Measurements from ENCODE around the gene TLX2. TPM values are rescaled to one million over a fixed set of nuclear protein-coding genes. Genes with fewer than 3 reads are reported as not detected.

The TLX2 gene
- total and polyA plus RNA-seq, 12 donors: not detected

GRCh38 chr2:74522516-74522915, 8.3 kb downstream of the TLX2 start:
- H3K27ac ChIP-seq: no peak overlapping the region
- 70 to 72% methylated on average over 3 of the region's 3 CpGs for WGBS, 2 donors
- peaks cover 6 to 43% (median 35%) of the 10 kb centered on the region in 7 donors for H3K27me3 ChIP-seq
- H3K4me3 ChIP-seq: no peak overlapping the region
- peaks cover 0 to 5% (median 0%) of the 10 kb centered on the region in 9 donors for H3K4me1 ChIP-seq
- H3K9me3 ChIP-seq: no peaks in the 10 kb centered on the region
- peaks cover 0 to 21% (median 16%) of the 10 kb centered on the region in 9 donors for H3K36me3 ChIP-seq
- DNase-seq: no peak
- no peak for TF ChIP-seq CTCF (IDR thresholded peaks at IDR 0.05)
- no peak for ATAC-seq
- intact Hi-C loops (cut with DNase I): no loop called here

GRCh38 chr2:74524005-74524404, 9.8 kb downstream of the TLX2 start:
- DNase-seq: no peak
- ATAC-seq: no peak
- Histone ChIP-seq H3K9me3 (no peaks in the 10 kb centered on the region), H3K4me3 (no peak overlapping the region), H3K27me3 (peaks cover 2 to 28% (median 20%) of the 10 kb centered on the region in 7 donors), H3K36me3 (peaks cover 0 to 30% (median 23%) of the 10 kb centered on the region in 9 donors), H3K27ac (no peak overlapping the region), H3K4me1 (peaks cover 5 to 20% (median 12%) of the 10 kb centered on the region in 9 donors)
- no peak for TF ChIP-seq CTCF (IDR thresholded peaks at IDR 0.05)
- WGBS, 2 donors: 85% methylated on average over 9 of the region's 9 CpGs
- intact Hi-C loops (cut with DNase I): no loop called here

GRCh38 chr2:74524955-74525716, 10.9 kb downstream of the TLX2 start:
- Histone ChIP-seq H3K9me3 (no peaks in the 10 kb centered on the region), H3K27me3 (peaks cover 0 to 16% (median 9%) of the 10 kb centered on the region in 7 donors), H3K4me3 (no peak overlapping the region), H3K36me3 (peaks cover 0 to 30% (median 23%) of the 10 kb centered on the region in 9 donors), H3K4me1 (peaks cover 5 to 20% (median 14%) of the 10 kb centered on the region in 9 donors), H3K27ac (no peak overlapping the region)
- no peak for TF ChIP-seq CTCF (IDR thresholded peaks at IDR 0.05)
- WGBS, 2 donors: 87 to 90% methylated on average over 10 of the region's 10 CpGs
- DNase-seq (no peak), ATAC-seq (no peak)
- intact Hi-C loops (cut with DNase I): loop anchor here in 1 of 10 donors (5.0 kb wide), 1 partner anchor 43 kb away; the partner anchor contains the start of genes CCDC142 and TTC31

- peaks cover 6 to 25% (median 20%) of the 10 kb centered on the region in 9 donors for H3K4me1 ChIP-seq
- intact Hi-C loops (cut with DNase I): loop anchor here in 1 of 10 donors (5.0 kb wide), 1 partner anchor 44 kb away; the partner anchor contains the start of genes CCDC142 and TTC31
- ATAC-seq (no peak), DNase-seq (no peak)
- no peak within 1 kb of the TSS for H3K27ac ChIP-seq
- no peak for TF ChIP-seq CTCF (IDR thresholded peaks at IDR 0.05)
- no peaks in the 10 kb centered on the region for H3K9me3 ChIP-seq
- no peak within 1 kb of the TSS for H3K4me3 ChIP-seq
- WGBS, 2 donors: 89 to 91% methylated on average over 11 of the region's 11 CpGs
- H3K36me3 ChIP-seq: peaks cover 0 to 30% (median 23%) of the 10 kb centered on the region in 9 donors
- peaks cover 0 to 8% (median under 1%) of the 10 kb centered on the region in 7 donors for H3K27me3 ChIP-seq
Measured at GRCh38 chr2:74525717-74526648, 11.7 kb downstream of the TLX2 start, which contains the start of gene DQX1. Gene DQX1 (minus strand): TSS chr2:74526231. CDS start chr2:74525729, 502 bp downstream.

All from heart right ventricle (tissue), 16 donors.